HuH-7 (cell line): Measurements from ENCODE around the gene SFT2D3.

ENCODE experiments used
- DNase-seq: peaks from one replicate; pipeline ENCODE4 v3.0.0; 2011; ENCODE audit warnings: low spot score

Gene SFT2D3

DNA sequence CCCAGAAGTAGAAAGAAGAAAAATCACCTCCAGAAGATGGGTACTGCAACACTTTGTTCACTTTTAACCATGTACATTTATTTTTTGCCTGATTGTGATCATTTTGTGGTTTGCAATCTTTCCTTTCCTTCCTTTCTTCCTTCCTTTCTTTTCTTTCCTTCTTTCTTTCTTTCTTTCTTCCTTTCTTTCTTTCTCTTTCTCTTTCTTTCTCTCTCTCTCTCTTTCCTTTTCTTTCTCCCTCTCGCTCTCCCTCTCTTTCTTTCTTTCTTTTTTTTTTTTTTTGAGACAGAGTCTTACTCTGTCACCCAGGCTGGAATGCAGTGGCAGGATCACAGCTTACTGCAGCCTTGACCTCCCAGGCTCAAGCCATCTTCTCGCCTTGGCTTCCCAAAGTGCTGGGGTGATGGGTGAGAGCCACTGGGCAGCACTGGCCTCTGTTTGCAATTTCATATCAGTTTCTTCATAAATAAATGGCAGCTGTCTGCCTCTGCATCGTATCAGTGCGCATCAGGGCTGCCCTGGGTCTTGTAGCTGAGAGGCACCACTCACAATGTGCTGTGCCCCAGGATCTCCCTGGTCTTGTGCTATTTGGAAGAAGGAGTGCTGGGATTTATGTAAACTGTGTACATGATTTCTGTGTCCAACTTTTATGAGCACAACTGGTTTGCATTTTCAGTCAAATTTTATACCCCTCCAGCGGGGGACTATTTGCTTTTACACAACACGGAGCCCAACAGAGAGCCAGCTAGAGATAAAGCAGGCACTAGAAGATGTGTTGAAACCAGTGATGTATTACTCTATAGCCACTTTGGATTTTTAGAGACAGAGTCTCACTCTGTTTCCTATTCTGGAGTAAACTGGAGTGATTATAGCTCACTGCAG is 19.1 kb upstream of the SFT2D3 start:
- no peak for DNase-seq

DNA sequence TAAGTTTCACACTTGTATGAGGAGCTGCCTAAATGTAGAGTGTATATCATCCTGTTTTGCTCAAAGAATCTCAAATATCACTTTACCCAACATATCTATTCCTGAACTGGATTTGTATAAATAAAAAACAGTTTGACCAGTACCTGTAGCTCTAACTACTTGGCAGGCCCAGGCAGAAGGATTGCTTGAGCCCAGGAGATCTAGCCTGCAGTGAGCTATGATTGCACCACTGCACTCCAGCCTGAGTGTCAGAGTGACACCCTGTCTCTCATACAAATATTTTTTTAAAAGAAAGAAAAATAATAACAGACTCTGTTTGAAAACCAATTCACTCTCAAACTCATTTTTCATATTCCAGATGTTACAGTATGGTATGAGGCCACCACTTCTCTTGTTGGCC is 18.2 kb upstream of the SFT2D3 start:
- DNase-seq, result no peak

DNA sequence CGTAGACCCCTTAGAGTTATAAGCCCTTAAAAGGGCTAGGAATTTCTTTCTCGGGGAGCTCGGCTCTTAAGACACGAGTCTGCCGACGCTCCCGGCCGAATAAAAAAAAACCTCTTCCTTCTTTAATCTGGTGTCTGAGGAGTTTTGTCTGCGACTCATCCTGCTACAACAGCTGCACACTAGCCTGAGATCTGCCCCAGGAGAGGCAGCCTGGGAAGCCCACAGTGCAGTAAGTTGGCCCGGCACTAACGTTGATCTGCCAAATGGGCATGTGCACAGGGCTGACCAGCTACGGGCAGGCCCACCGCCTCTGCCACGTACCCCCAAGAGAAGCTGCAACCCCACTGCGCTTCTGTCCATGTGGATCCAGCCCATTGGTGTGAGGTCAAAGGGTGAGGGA is 17.5 kb upstream of the SFT2D3 start:
- no peak for DNase-seq

DNA sequence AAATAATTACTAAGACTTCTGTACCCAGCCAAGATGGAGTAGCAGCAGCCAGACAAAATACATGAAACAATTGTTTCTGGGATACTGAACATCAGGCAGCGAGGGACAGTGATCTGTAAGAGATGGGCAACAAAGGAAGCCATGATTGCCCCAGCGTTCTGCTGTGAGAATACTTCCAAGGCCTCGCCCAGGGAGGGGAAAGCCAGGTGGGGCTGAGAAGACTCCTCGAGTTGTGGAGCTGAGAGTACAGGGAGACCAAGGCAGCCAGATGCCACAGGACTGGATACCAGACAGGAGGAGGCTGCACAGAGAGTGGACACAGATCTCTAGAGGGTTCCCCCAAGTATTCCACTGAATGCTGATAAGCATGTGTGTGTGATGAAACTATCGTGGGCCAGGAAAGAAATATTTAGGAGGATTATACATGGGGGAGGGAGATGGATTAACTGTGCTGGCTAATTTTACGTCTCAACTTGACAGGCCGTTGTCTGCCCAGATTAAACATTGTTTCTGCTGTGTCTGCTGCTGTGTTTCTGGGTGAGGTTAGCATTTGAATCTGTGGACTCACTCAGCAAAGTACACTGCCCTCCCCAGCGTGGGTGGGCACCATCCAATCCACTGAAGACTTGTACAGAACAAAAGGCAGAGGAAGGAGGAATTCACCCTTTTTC is 15.8 kb upstream of the SFT2D3 start:
- DNase-seq, result no peak

DNA sequence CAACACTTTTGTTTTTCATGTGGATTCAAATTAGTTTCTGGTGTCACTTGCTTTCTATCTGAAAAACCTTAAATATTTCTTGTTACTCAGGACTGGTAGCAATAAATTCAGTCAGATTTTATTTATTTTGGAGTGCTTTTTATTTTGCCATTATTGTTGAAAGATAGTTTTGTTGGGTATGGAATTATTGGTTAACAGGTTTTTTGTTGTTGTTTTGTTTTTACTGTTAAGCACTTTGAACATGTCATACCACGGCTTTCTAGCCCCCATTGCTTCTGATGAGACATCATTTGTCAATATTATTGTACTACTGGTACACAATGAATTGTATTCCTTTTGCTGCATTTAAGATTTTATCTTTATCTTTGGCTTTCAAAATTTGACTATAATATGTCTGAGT is 12.9 kb upstream of the SFT2D3 start:
- no peak for DNase-seq

DNA sequence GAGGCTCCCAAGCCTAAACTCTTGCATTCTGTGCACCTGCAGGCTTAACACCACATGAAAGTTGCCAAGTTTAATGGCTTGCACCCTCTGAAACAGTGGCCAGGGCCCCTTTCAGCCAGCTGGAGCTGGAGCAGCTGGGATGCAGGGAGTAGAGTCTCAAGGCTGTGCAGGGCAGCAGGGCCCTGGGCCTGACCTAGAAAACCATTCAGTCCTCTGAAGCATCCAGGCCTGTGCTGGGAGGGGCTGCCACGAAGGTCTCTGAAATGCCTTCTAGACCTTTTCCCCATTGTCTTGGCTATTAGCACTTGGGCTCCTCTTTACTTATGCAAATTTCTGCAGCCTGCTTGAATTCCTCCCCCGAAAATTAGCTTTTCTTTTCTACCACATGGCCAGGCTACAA is 10.6 kb upstream of the SFT2D3 start:
- no peak for DNase-seq

DNA sequence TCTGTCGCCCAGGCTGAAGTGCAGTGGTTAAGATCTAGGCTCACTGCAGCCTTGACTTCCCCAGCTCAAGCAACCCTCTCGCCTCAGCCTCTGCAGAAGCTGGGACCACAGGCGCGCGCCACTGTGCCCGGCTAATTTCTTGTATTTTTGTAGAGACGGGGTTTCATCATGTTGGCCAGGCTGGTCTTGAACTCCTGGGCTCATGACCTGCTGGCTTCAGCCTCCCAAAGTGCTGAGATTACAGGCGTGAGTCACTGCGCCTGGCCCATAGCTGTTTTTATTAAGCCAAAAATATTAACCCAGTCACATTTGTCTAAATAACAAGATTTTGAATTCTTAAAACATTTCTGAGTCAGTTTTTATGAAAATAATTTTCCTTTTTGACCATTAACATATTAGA is 6.3 kb upstream of the SFT2D3 start:
- no peak for DNase-seq

DNA sequence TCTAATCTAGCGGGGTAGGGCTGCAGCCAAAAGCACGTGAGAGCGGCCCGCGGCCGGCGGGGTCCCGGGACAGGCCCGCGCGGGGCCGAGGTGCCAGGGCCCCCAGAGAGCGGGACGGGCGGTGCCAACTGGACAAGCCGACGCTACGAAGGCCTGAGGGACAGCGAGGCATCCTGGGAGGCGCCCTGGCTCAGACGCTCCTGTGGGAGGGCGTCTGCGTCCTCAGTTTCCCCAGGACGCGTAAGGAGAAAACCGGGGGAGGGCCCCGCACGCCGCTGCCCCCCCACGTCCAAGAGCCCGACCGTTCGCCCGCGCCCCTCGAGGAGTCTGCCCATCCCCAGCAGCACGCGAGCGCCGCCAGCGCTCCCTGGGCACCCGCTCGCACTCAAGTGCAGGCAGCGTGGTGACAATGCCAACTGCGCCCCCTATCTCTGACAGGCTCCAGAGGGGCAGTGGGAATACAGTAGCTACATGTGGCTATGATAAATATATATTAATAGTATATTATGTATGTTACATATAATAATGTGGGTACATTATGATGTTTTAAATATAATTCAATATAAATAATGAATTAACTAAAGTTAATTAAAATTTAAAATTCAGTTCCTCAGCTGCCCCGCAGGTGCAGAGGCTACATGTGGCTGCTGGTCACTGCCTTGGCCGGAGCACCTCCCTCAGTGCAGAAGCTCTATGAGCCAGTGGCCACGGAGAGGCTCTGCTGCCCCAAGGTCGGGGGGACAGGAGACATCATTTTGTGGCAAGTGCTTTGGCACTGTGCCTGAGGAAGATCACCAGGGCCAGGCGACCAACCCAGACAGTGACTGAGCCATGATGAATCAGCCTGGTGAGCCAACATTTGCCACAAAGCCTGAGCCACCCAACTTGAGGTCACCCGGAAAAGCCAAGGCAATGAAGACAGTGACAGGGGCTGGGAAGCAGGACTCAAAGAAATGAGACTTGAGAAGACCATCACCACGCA is 5.5 kb upstream of the SFT2D3 start:
- DNase-seq, result no peak

DNA sequence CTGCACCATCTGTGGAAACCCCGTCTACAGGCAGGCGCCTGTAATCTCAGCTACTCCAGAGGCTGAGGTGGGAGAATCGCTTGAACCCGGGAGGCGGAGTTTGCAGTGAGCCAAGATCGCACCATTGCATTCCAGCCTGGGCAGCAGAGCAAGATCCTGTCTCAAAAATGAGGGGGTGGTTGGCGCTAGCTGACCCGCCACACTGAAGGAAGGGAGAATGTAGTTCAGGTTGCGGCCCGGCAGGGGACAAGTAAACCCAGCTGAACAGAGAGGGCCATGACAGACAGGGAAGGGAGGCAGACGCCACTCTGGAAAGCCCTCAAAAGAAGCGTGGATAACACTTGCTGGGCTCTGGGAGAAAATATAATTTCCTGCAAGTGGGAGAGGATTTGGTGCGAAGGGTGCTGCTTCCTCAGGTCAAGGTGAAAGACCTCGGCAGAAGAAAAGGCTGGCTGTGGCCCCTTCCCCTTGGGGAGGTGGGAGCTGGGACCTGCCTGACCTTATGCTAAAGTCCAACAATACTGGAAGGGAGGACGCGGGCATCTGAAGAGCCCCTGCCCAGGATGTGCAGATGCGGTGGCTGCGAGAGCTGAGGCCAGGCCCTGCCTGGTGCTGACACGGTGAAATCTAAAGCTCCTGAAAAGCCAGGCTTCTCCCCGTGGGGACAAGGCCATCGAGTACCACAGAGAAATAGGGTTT is 3.7 kb upstream of the SFT2D3 start:
- no peak for DNase-seq

DNA sequence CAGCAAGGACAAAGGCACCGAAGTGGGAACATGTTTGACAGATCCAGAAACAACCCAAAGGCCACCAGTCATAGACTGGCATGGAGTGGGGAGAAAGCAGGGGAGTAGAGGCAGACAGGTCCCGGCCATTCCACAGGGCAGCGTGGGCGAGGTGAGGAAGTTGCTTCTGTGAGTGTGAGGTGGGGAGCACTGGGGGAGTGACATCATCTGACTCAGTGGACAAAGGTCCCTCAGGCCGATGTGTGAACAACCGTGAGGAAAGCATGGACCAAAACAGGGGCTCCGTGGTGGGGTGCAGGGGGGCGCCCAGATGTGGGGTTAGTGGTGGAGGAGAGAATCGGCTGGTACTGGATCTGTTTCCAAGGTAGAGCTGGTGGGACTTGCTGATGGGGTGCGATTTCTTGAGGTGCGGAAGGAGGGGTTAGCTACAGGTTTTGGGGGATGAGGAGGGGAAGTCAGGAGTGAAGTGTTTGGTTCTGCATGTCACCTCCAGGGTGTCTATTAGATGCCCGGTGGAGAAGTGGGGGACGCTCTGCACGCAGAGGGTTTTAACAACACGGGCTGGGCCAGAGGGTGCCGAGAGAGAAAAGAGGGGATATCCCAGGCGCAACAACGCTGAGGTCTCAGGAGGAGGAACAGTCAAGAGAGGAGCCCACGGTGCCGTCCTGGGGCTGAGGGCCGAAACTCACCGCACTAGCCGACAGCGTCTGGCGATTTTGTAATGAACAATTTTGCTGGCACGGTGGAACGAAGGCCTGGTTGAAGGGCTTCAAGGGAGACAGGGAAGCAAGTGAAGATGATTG is 2.5 kb upstream of the SFT2D3 start:
- DNase-seq, result no peak

DNA sequence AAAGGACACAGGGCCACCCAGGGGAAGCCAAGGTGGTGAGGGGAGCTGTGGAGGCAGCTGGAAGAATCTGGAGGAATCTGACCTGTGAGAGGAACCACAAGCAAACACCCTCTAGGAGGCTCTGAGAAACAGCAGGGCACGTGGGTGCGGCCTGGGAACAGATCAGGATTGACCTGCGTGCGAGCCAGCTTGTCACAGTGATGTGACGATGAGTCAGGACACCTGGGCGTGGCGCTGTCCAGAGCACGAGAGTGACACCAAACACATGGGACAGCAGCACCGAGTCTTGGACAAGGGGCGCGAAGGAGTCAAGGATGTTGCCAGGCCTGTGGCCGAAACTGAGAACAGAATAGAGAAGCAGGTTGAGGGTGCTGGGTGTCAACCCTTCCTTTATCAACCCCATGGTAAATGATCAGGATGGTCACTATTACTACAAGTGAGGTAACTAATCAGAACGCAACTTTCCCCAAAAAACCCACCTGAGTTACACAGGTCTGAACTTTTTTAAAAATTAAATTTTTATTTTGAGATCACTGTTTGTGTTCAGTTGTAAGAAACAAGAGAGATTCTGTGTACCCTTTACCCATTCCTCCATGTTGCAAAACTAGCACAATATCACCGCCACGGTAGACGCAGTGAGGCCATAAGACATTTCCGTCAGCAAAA is 637 bp upstream of the SFT2D3 start:
- peak; percentile 92 for DNase-seq

DNA sequence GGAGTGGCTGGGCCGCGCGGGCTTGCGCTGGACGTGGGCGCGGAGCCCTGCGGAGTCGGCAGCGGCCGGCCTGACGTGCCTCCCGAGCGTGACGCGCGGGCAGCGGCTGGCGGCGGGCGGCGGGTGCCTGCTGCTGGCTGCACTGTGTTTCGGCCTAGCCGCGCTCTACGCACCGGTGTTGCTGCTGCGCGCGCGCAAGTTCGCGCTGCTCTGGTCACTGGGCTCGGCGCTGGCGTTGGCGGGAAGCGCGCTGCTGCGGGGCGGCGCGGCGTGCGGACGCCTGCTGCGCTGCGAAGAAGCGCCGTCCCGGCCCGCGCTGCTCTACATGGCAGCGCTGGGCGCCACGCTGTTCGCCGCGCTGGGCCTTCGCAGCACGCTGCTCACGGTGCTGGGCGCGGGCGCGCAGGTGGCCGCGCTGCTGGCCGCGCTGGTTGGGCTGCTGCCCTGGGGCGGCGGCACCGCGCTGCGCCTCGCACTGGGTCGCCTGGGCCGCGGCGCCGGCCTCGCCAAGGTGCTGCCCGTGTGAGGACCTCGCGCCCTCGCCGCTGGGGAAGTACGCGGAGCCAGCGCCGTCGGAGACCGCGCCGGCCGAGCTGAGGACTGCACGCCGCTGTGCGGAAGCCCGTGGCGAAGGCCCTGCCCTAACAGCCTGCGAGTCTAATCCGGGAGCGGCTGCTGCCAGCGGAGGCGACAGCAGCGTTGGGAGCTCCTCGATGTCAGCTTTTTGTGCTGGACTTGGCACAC is 526 bp downstream of the SFT2D3 start:
- peak; percentile 70 for DNase-seq

DNA sequence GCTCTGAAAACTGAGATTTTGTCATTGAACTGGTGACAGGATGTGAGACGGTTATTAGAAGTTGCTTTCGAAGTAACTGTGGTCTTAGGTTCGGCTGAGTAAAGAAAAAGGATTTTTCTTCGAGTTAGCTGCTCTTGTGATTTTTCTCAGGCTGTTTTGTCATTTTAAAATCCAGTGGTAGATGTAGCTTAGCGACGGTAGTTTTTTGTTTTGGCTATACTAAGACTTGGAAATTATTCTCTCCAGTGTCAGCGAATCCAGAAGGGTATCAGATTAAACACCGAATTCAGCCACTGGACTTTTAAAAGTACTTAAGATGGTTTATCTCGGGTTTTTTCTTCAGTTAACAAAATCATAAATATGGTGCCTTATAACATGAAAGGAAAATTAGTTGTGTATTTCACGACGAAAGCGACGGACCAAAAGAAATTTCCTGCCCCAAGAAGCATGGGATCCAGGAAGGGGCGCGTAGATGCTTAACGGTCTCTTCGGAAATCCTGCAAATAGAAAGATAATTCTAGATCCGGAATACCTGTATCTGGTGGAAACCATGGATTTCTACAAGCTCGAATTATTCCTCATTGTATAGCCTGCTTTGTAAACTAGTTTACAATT is 1.2 kb downstream of the SFT2D3 start:
- no peak for DNase-seq

DNA sequence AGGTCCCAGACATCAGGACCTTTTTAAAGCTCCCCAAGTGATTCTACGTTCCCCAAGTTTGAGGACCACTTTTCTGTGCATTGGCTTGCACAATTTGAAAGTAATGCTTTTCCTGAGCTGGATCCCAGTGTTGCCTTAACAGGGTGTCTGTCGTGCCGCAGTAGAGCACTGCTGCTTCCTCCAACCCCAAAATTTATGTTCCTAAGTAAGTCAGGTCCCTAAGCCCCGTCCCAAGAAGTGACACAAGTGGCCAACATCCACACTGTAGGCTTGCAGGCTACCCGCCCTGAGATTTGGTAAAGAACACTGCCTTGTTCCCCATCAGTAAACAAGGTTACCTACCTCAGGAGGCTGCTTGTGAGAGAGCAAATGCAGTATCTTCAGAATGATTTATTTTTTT is 2.0 kb downstream of the SFT2D3 start:
- no peak for DNase-seq

DNA sequence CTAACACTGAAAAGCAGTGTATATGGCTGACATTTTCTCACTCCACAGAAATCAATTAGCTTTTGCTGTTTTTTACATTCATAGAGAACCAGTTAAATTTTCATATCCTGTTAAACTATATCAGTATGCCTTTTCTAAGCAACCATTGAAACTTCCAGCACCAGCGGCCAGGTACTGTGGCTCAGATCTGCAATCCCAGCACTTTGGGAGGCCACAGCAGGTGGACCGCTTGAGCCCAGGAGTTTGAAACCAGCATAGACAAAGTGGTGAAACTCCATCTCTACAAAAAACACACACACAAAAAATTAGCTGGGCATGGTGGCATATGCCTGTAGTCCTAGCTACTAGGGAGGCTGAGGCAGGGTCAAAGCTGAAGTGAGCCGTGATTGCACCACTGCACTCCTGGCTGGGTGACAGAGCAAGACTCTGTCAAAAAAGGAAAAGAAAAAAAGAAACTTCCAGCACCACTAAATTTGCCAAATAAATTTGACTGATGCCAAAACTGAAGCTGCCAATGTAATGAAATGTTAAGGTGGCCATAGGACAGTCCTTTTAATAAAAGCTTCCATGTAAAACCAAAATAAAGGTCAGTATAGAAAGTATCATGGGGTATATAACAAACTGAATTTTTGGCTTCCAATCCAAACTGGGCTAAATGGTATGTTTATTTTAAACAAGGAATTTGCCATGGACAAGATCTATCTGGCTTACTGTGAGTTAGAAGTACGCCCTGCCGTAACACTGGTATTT is 3.5 kb downstream of the SFT2D3 start:
- no peak for DNase-seq

DNA sequence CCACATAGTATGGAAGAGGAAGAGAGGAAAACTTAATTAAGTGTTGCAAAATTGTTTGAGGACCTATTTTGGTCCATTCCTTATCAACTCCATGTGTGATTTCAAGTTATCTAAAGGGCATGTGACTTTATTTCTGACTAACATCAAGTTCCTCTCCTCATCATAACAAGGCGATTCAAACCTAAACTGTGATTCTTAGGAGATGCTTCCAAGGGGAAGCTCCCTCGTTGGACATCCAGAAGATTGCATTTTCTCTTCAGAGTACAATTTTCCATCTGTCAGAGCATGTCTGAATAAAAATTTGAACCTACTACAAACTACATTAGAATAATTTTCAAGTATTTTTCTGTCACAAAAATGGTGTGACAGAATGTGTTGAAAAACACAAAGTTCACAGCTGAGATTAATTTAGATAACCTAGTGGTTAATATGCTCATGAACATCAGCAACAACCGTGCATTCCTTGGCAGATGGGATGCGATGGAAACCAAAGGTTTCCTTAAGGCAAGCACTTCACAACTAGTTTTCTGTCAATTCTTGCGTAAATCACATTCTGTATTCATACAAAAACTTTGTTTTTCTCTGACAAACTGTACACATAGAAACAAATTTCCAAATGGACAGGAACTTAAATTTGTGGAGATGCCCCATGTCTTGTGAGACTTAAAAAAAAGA is 4.2 kb downstream of the SFT2D3 start:
- DNase-seq, result no peak

DNA sequence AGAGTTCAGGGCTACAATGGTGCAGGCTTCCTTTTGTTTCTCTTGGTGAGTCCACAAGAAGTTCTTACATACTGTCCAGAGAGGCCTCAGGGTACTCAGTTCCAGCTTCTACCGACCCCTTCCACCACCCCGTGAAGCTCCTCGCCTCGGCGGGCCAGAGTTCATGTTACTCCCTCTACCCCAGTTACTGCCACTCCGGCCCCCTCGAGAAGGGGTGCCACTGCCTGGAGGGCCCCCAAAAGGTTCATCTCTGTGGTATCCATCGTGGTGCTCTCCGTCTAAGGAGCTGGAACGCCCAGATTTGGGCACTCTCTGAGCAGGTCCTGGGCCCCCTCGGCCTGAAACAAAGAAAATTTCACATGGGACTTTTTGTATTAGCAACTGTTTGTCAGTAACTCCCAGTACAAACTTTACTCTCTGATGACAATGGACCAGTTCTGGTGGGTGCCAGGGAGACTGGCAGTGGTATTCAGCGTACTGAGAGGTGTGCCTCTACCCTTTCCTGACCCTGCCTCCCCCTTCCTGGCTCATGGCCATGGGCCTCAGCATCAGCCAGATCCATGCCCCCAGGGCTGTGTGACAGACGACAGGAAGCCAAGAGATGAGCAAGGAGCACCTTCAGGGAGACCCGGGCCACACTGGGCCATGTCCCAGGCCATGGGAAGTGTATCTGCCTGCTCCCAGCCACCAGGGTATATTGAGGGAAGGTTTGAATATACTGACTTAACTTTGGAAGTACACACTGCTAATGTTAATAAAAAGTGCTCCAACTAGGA is 5.1 kb downstream of the SFT2D3 start:
- DNase-seq, result no peak
